ENCODE measurements around the gene ACAN.

ACAN gene

GRCh38 chr15:88876573-88876972, 73.3 kb downstream of the ACAN start:
- DNase-seq (ENCODE audit: low read depth in 4 of 4, low spot score in 1 of 4) = no peak

- DNase-seq (ENCODE audit: low read depth in 4 of 4, low spot score in 1 of 4) = no peak
These were observed 74.2 kb downstream of the ACAN start for GRCh38 chr15:88877415-88877814.

GRCh38 chr15:88877906-88878305, 74.7 kb downstream of the ACAN start:
- no peak for DNase-seq (ENCODE audit: low read depth in 4 of 4, low spot score in 1 of 4)

GRCh38 chr15:88878720-88879184, 75.5 kb downstream of the ACAN start:
- no peak for DNase-seq (ENCODE audit: low read depth in 4 of 4, low spot score in 1 of 4)

- no peak for DNase-seq (ENCODE audit: low read depth in 4 of 4, low spot score in 1 of 4)
These were observed 77.9 kb downstream of the ACAN start for GRCh38 chr15:88880944-88881740.

- DNase-seq (ENCODE audit: low read depth in 4 of 4, low spot score in 1 of 4) = no peak
These were observed 78.5 kb downstream of the ACAN start for GRCh38 chr15:88881775-88882174.

- DNase-seq (ENCODE audit: low read depth in 4 of 4, low spot score in 1 of 4) = no peak
These were observed 79.5 kb downstream of the ACAN start for GRCh38 chr15:88882785-88883184.

- DNase-seq (ENCODE audit: low read depth in 4 of 4, low spot score in 1 of 4) = no peak
These were observed 83.9 kb downstream of the ACAN start for GRCh38 chr15:88887068-88887580.

- no peak for DNase-seq (ENCODE audit: low read depth in 4 of 4, low spot score in 1 of 4)
These were observed 85.5 kb downstream of the ACAN start for GRCh38 chr15:88888719-88889118.

- DNase-seq (ENCODE audit: low read depth in 4 of 4, low spot score in 1 of 4) = no peak
These were observed 87.3 kb downstream of the ACAN start for GRCh38 chr15:88890495-88890894.

- no peak for DNase-seq (ENCODE audit: low read depth in 4 of 4, low spot score in 1 of 4)
These were observed 88.5 kb downstream of the ACAN start for GRCh38 chr15:88891540-88892254.

GRCh38 chr15:88894348-88894818, 91.1 kb downstream of the ACAN start:
- DNase-seq (ENCODE audit: low read depth in 4 of 4, low spot score in 1 of 4) = peak; percentile 57 to 77 (median 74)

GRCh38 chr15:88894819-88895767, 91.9 kb downstream of the ACAN start, which contains the start of gene HAPLN3:
TSS of gene HAPLN3 (minus strand) at chr15:88895544. CDS start at chr15:88887298, 8,246 bp downstream.
- peak in 2 of 4 experiments; percentile 60 to 65 for DNase-seq (ENCODE audit: low read depth in 4 of 4, low spot score in 1 of 4)

- no peak for DNase-seq (ENCODE audit: low read depth in 4 of 4, low spot score in 1 of 4)
These were observed 93.2 kb downstream of the ACAN start for GRCh38 chr15:88896333-88897033.

- no peak for DNase-seq (ENCODE audit: low read depth in 4 of 4, low spot score in 1 of 4)
These were observed 93.9 kb downstream of the ACAN start for GRCh38 chr15:88897142-88897455.

- DNase-seq (ENCODE audit: low read depth in 4 of 4, low spot score in 1 of 4) = peak in 2 of 4 experiments; percentile 80 to 85
These were observed 94.4 kb downstream of the ACAN start for GRCh38 chr15:88897456-88898194.

- no peak for DNase-seq (ENCODE audit: low read depth in 4 of 4, low spot score in 1 of 4)
These were observed 95.5 kb downstream of the ACAN start for GRCh38 chr15:88898736-88899135.

GRCh38 chr15:88899251-88899650, 96.0 kb downstream of the ACAN start:
- no peak for DNase-seq (ENCODE audit: low read depth in 4 of 4, low spot score in 1 of 4)

GRCh38 chr15:88900309-88900981, 97.2 kb downstream of the ACAN start:
- DNase-seq (ENCODE audit: low read depth in 4 of 4, low spot score in 1 of 4) = no peak
